Diencephalon (tissue), 1 donor: ENCODE measurements around the gene MFAP1. TPM values are rescaled to one million over a fixed set of nuclear protein-coding genes. Genes with fewer than 3 reads are reported as not detected.

Source experiments
- small RNA-seq: library from RNA; depleted of rRNA; stranded (forward); fragments of <200 nt; gene quantifications from one replicate; pipeline ENCODE3, GENCODE V24; 2014
- total RNA-seq: library from RNA; depleted of rRNA; stranded (reverse); fragments of >200 nt; gene quantifications from one replicate; pipeline ENCODE4 v1.2.3, GENCODE V29; 2014

The MFAP1 gene
- total RNA-seq = 25.1 TPM

GRCh38 chr15:43824302-43825246, at the start of gene MFAP1:
TSS of gene MFAP1 (minus strand) at chr15:43824690. CDS start at chr15:43824569, 121 bp downstream.

DNA sequence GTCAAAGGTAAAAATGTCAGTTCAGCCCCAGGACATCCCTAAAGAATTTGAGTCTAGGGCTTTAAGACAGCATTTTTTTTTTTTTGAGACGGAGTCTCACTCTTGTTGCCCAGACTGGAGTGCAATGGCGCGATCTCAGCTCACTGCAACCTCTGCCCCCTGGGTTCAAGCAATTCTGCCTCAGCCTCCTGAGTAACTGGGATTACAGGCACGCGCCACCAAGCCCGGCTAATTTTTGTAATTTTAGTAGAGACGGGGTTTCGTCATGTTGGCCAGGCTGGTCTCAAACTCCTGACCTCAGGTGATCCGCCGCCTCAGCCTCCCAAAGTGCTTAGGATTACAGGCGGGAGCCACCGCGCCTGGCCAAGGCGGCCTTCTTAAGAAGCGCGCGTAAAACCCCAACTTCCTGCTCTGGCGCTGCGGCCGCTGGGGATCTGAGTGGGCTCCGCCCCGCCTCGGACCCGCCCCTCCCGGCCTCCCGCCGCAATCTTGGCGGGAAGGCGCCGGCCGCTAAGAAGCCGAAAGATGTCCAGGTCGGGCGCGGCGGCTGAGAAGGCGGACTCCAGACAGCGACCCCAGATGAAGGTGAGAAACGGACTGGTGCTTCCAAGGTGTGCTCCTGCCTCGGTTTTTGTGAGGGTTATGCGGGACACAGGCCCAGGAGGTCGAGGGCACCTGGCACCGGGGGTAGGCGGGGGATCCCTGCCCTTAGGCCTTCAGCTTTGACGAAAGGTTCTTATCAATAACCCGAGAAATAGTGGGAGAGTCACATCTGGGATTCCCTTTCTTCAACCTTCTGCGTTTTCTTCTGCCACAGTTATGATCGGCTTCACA, 2.2 kb upstream of the MFAP1 start, which contains the start of gene WDR76:
Gene WDR76 (plus strand): TSS at position 495 of the 834 bp plus-strand sequence. CDS start 31 bp downstream, at position 526.

GRCh38 chr15:43800286-43801141, 24.0 kb downstream of the MFAP1 start, which contains the start of gene HYPK:
TSS of gene HYPK (plus strand) at chr15:43800599. CDS start at chr15:43800623, 24 bp downstream.

GRCh38 chr15:43799945-43800285, 24.6 kb downstream of the MFAP1 start, which contains the start of gene SERINC4:
TSS of gene SERINC4 (minus strand) at chr15:43800220. CDS start at chr15:43799986, 234 bp downstream.

DNA sequence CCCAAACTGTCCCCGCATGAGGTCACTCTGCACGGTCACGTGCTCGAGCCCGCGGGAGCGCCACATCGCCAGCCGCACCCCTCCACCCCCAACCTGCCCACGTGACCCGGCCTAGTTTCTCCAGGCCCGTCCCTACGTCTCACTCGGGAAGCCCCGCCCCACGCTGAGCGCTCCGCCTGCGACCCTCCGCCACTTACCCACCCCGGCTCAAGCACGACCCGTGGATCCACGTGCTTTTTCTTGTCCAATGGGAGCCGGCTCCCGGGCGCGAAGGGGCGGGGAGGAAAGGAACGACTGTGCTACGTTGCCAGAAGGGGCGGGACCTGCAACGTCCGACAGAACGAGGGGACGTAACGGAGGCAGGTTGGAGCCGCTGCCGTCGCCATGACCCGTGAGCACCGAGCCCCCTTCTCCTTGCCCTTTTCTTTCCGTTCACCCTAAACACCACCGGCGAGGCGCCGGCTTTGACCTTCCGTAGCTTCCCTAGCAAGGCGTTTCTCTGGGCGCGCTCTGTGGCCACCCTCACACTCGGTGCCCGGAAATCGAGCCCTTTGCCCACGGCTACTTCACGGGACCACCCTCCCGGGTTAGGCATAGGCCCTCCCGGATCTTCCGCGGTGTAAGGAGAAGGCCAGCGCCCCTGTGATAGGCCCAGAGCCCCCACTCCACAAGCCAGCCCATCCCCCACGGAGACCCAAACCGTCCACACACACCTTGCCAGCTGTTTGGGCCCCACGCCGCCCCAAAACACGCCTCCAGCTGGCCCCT, 32.3 kb downstream of the MFAP1 start, which contains the start of gene SERF2:
Gene SERF2 (plus strand): TSS at position 328 of the 768 bp plus-strand sequence. CDS start 57 bp downstream, at position 385.

DNA sequence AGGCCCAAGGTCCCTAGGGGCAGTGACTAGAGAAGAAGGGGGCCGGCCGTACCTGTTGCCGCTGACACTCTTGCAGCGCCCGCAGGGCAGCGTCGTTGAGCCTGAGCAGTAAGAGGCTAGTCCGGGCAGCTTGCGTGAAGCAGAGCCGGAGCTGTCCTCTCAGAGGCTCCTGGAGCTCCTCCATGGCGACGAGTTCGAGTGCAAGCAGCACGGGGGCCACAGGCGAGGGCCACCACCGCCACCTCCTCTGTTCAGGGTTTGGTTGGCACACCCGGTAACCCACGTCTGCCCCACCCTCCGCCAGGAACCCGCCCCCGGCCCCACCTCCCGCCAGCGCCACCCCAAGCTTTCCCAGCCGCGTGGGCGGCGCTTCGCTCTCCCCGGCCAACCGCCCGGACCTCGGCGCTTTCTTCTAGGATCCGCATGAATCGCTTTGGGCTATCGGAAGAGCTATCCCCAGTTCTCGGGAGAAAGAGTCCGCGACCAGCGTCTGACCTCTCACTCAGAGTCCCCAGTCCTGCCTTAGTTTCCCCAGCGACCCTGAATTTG, 47.7 kb downstream of the MFAP1 start, which contains the start of gene ELL3:
Gene ELL3 (minus strand): TSS at position 249 of the 549 bp plus-strand sequence. CDS start 65 bp downstream, at position 184.

Small RNA genes lying within 50 kb of the gene (small RNA-seq; reads per million reads assigned to genes)
- gene MIR1282 (not detected), gene RF00019 (not detected)

Other genes with a start within 250 kb of the MFAP1 start
- 39.0 TPM for gene PPIP5K1, start 234.5 kb downstream of the MFAP1 start, total RNA-seq
- gene CKMT1B, start 230.7 kb downstream of the MFAP1 start, total RNA-seq = 17.1 TPM
- 0.92 TPM for gene STRC, start 205.9 kb downstream of the MFAP1 start, total RNA-seq
- gene CATSPER2, start 175.8 kb downstream of the MFAP1 start, total RNA-seq = 5.5 TPM
- 19.6 TPM for gene CKMT1A, start 130.8 kb downstream of the MFAP1 start, total RNA-seq
- gene PDIA3, start 78.3 kb downstream of the MFAP1 start, total RNA-seq = 67.1 TPM
- gene ELL3, start 47.7 kb downstream of the MFAP1 start, total RNA-seq = 3.9 TPM
- gene SERF2, start 32.4 kb downstream of the MFAP1 start, total RNA-seq = 83.3 TPM
- gene SERINC4, start 24.5 kb downstream of the MFAP1 start, total RNA-seq = 0.23 TPM
- gene HYPK, start 24.1 kb downstream of the MFAP1 start, total RNA-seq = 12.7 TPM
- gene WDR76, start 2.3 kb upstream of the MFAP1 start, total RNA-seq = 12.5 TPM